ENCODE measurements around the gene ADCY9. TPM values are rescaled to one million over a fixed set of nuclear protein-coding genes. Genes with fewer than 3 reads are reported as not detected.
A peak's percentile ranks its signal among the peaks of the same experiment; 100 is the strongest.

Gene ADCY9
- total and polyA plus RNA-seq, 4 donors, result 12.7 to 37.6 (median 17.6) TPM

DNA sequence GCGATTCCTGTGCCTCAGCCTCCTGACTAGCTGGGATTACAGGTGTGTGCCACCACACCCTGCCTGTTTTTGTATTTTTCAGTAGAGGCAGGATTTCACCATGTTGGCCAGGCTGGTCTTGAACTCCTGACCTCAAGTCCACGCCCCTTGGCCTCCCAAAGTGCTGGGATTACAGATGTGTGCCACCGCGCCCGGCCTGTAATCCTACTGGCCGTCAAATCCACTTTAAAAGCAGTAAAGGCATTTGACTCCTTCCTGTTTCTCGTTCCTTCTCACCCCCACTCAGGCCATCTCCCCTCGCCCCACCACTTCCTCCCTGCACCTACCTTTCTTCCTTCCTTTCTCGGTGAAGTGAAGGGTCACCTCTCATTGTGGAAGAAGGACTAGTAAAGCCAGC lies 166.3 kb downstream of the ADCY9 start:
- no peak for DNase-seq
- Histone ChIP-seq H3K4me1 (ENCODE audit: control insufficient read depth in 5 of 5, insufficient read depth in 5 of 5, low read length in 5 of 5) (peaks cover 2 to 45% (median 10%) of the 10 kb centered on the region in 5 donors), H3K27ac (ENCODE audit: low read depth in 1 of 2, low read length in 1 of 2) (peak overlapping the region; percentile 83 to 97), H3K36me3 (ENCODE audit: control insufficient read depth in 4 of 4, insufficient read depth in 4 of 4, low read length in 4 of 4) (no peaks in the 10 kb centered on the region), H3K9me3 (ENCODE audit: control insufficient read depth in 4 of 4, insufficient read depth in 3 of 4, low read length in 3 of 4) (no peaks in the 10 kb centered on the region), H3K4me3 (peak overlapping the region; percentile 18), H3K9ac (ENCODE audit: insufficient read depth in 1 of 2, low read length in 2 of 2) (peak overlapping the region in 1 of 2 donors; percentile 63), H3K27me3 (ENCODE audit: control insufficient read depth in 3 of 3, insufficient read depth in 3 of 3, low read length in 2 of 3) (no peaks in the 10 kb centered on the region)
- ATAC-seq (ENCODE audit: insufficient read depth, low FRiP score), result no peak
- TF ChIP-seq CTCF (IDR thresholded peaks at IDR 0.05; ENCODE audit: control extremely low read depth, extremely low read depth), result no peak
- 29 to 43% methylated on average over 9 of the region's 9 CpGs for WGBS, 2 donors

GRCh38 chr16:3949287-3949686 lies 167.0 kb downstream of the ADCY9 start:
- Histone ChIP-seq H3K4me1 (ENCODE audit: control insufficient read depth in 5 of 5, insufficient read depth in 5 of 5, low read length in 5 of 5) (peaks cover 2 to 43% (median 10%) of the 10 kb centered on the region in 5 donors), H3K9ac (ENCODE audit: insufficient read depth in 1 of 2, low read length in 2 of 2) (peak overlapping the region in 1 of 2 donors; percentile 26), H3K27me3 (ENCODE audit: control insufficient read depth in 3 of 3, insufficient read depth in 3 of 3, low read length in 2 of 3) (no peaks in the 10 kb centered on the region), H3K27ac (ENCODE audit: low read depth in 1 of 2, low read length in 1 of 2) (peak overlapping the region; percentile 69 to 97), H3K9me3 (ENCODE audit: control insufficient read depth in 4 of 4, insufficient read depth in 3 of 4, low read length in 3 of 4) (no peaks in the 10 kb centered on the region), H3K4me3 (no peak overlapping the region), H3K36me3 (ENCODE audit: control insufficient read depth in 4 of 4, insufficient read depth in 4 of 4, low read length in 4 of 4) (no peaks in the 10 kb centered on the region)
- peak; percentile 79 to 92 (median 87) for DNase-seq
- ATAC-seq (ENCODE audit: insufficient read depth, low FRiP score), result no peak
- WGBS, 2 donors, result 41 to 53% methylated on average over 14 of the region's 14 CpGs
- TF ChIP-seq CTCF (IDR thresholded peaks at IDR 0.05; ENCODE audit: control extremely low read depth, extremely low read depth), result no peak

DNA sequence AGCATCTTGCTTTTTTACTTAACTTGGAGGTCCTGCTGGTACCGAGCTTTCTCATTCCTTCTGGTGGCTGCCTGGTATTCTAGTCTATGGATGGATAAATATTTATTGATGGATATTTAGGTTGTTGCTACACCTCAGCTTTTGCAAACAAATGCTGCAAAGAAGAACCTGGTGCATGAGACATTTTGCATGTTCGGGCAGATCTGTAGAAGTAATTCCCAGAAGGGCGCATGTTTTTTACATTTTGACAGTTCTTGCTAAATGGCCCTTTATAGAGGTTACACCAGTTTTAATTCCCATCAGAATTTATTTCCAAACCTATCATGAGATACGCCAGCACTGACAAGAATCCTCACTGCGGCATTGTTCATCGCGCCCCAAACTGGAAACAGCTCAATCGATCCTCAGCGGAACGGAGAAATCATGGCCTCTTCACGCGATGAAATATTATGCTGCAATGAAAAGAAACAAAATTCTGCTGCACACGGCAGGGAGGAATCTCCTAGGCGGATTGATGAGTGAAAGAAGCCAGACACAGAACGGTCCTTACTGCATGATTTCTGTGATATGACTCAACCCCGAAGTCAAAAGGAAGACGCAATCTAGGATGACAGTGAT lies 167.8 kb downstream of the ADCY9 start:
- no peaks in the 10 kb centered on the region for H3K27me3 ChIP-seq (ENCODE audit: control insufficient read depth in 3 of 3, insufficient read depth in 3 of 3, low read length in 2 of 3)
- H3K9ac ChIP-seq (ENCODE audit: insufficient read depth in 1 of 2, low read length in 2 of 2), result no peak overlapping the region
- H3K36me3 ChIP-seq (ENCODE audit: control insufficient read depth in 4 of 4, insufficient read depth in 4 of 4, low read length in 4 of 4), result no peaks in the 10 kb centered on the region
- WGBS, 2 donors, result 91 to 92% methylated on average over 17 of the region's 17 CpGs
- DNase-seq (no peak), ATAC-seq (ENCODE audit: insufficient read depth, low FRiP score) (no peak)
- no peaks in the 10 kb centered on the region for H3K9me3 ChIP-seq (ENCODE audit: control insufficient read depth in 4 of 4, insufficient read depth in 3 of 4, low read length in 3 of 4)
- no peak overlapping the region for H3K4me3 ChIP-seq
- TF ChIP-seq CTCF (IDR thresholded peaks at IDR 0.05; ENCODE audit: control extremely low read depth, extremely low read depth), result no peak
- peak overlapping the region; percentile 69 to 97 for H3K27ac ChIP-seq (ENCODE audit: low read depth in 1 of 2, low read length in 1 of 2)
- peaks cover 2 to 43% (median 10%) of the 10 kb centered on the region in 5 donors for H3K4me1 ChIP-seq (ENCODE audit: control insufficient read depth in 5 of 5, insufficient read depth in 5 of 5, low read length in 5 of 5)
